Activated T-cell treated with anti-CD3 and anti-CD28 coated beads for 1 hour (primary cell): ENCODE measurements around the gene ITPK1.
"Not testable (repeated sequence)": the region's sequence is repeated elsewhere in the genome, so short reads cannot be mapped to it uniquely, and the experiment has no call there.

Experiments
- DNase-seq: peaks from one replicate; pipeline ENCODE4 v3.0.0-alpha.2; 2020; ENCODE audit warnings: low read depth

The ITPK1 gene

GRCh38 chr14:93131257-93131820 lies 15.6 kb upstream of the ITPK1 start:
- not testable (repeated sequence) for DNase-seq

GRCh38 chr14:93128725-93129459 lies 13.2 kb upstream of the ITPK1 start:
- no peak for DNase-seq

GRCh38 chr14:93126111-93126510 lies 10.4 kb upstream of the ITPK1 start:
- DNase-seq: no peak

DNA sequence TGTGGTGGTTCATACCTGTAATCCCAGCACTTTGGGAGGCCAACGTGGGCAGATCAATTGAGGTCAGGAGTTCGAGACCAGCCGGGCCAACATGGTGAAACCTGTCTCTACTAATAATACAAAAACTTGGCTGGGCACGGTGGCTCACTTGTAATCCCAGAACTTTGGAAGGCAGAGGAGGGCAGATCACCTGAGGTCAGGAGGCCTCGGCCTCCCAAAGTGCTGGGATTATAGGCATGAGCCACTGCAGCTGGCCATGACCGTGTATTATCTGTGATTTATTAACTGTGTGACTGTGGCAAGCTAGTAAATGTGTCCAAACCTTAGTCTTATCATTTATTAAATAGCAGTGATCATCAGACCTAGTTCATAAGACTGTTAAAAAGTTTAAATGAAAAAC lies 7.1 kb upstream of the ITPK1 start:
- no peak for DNase-seq

DNA sequence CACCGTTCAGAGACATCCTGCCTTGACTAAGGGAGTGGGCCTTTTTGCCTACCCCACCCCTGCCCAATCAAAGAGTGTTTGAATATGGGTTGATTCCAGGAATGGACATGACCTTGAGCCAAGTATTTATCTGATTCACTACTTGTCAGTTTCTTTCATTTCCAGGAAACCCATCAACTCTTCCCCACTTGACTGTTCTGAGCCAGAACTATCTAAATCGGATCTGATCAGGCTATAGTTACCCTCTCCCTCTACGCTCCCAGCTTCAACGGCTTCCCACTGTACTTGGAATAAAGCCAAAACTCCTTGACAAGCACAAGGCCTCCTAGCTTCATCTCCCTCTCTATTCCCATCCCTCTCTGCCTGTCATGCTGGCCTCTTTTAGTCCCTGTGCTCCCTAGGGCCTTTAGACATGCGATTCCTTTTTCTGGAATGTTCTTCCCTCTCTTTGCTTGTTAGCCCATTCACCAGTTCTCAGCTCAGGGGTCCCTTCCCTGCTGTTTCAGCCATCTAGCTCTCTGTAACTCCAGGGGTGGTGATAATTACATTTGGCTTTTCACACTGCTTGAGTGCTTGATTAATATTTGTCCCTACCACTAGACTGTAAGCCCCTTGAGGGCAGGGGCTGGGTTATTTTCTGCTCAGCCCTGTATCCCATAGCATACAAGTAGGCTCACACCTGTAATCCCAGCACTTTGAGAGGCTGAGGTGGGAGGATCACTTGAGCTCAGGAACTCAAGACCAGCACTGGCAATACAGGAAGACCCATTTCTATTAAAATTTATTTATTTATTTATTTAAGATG lies 5.5 kb upstream of the ITPK1 start:
- no peak for DNase-seq

DNA sequence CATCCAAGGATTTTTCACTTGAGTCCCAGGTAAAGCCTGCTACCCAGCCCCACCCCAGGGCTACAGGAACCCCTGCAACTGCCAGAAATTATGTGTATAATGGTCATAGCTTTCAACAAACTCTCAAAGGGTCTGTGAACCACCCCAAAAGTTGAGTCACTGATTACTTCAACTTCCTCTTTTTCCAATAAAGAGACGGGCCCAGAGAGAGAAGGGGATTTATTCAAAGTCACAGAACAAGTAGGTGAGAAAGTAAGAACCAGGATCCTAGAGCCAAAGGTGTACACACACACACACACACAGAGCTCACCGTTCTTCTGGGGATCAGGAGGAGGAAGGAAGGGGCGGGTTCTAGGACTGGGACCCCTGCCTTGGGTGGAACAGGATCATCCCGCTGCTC lies 4.8 kb upstream of the ITPK1 start:
- no peak for DNase-seq

DNA sequence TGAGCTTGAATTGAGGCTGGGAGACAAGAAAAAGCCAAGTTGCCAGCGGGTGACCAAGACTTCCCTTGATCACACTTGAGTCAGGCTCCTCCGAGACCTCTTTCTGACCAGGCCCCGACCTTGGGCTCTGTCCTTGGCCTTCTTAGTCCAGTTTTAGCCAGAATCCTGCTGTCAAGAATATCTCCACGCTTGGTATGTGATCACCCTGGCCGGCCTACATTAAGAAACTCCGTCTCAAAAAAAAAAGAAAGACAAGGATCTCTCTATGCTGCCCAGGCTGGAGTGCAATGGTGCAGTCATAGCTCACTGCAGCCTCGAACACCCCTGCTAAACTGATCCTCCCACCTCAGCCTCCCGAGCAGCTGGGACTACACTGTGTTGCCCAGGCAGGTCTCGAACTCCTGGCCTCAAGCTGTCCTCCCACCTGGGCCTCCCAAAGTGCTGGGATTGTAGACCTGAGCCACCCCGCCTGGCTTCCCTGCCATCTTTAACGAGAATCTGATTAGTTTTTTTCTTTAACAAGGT lies 1.0 kb upstream of the ITPK1 start:
- DNase-seq: no peak

DNA sequence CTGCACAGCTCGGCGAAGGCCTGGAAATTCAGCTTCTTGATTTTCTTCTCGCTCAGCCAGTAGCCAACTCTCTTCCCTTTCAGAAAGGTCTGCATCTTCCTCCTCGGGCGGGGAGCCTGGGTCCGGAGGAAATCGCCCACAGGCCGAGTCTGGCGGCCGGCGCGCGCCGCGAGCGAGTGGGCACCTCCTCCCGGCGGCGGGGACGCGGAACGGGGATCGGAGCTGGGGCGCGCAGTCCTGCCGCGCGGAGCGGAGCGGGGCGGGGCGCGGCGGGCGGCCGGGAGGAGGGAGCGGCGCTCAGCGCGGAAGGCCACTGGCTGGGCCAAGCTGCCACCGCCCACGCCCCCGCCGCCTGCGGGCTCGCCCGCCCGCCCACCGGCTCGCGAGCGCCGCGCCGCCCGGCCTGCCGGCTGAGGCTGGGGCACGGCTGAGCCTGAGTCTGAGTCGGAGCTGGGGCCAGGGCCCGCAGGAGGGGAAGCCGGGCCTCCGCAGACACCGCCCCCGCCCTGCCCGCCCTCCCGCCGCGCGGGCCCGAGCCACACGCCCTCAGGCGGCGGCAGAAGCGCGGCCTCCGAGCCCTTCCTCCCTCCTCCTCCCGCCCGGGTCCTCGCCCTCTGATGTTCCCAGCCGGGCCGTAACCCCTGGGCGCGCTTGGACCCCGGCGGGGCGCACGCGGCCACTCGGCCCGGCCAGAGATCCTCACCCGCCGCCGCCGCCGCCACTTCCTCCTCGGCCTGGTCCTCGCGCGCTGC lies 480 bp downstream of the ITPK1 start:
- peak; percentile 75 for DNase-seq

GRCh38 chr14:93114713-93115068 lies 1.0 kb downstream of the ITPK1 start:
- no peak for DNase-seq

DNA sequence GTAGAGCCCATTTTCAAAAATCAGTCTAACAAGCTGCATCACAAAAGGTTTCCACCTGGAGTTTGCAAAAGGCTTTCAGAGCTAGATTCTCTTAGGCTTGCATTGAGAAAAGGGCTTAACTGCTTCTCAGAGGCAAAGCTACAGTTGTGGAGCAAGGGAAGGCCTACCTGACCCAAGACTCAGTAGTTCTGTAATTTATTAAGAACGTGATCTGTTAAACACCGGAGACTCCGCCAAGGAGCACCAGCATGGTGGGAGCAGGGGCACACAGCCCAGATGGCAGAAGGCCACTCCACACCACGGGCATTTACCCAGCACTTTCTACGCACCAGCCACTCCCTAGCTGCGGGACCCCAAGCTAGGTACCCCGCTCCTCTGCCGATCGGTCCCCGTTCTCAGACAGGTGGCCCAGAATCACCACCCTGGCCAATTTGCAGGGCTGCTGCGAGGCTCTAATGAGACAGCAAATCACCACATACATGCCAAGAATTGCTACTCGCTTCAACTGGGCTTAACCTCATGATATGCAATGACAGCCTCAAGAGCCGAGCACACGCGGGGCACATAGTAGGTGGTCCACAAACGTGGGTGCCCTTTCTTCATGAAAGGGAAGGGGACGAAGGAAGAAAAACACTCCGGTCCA lies 1.5 kb downstream of the ITPK1 start:
- DNase-seq: no peak

DNA sequence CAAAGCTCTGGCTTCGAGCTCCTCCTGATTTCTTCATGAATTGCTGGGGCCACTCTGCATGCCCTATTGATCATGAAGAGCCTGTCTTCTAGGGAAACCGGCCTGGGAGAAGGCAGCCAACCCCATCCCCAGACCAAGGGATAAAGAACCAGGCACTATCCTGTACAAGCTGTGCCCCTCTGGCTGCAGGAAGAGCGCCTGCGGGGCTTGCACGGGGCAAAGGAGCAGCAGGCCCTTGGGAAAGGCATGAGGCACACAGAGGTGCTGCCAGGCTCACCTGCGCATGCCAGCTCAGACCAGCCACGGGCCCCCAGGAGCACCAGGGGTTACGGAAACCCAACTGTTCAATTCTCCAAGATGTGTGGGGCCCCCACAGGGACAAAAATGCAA lies 2.1 kb downstream of the ITPK1 start:
- no peak for DNase-seq

DNA sequence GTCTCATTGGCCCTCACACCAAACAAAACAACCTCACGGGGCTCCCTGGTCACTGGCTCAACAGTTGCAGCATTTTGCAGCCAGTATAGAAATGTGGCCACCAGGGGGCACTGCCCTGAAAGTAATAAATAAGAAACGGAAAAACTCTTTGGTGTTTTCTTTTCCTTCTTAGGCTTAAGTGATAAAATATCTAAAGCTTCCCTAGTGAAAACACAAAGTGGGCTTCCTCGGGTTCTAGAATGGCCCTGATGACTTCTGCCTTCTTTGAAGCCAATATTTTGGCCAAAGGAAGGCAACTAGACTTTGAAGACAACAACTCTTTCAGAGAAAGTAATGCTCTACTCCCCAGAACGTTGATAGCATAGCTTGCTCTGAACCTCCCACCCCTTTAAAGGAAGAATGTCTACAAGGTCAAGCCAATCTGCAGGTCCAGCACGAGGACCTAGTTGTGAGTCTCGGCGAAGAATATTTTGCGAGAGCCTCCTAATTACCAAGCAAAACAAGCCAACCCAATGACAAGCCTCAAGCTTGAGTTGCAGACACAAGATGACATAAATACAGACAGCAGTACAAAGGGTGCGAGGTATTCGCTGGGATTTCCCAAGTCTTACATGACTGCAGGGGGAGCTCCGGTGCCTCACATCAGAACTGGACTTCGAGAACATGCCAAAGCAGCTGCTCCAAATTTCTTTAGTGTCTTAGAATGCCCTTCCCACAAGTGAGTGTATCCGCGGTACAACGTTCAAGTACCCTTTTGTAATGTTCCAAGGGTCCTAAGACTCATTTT lies 2.6 kb downstream of the ITPK1 start:
- DNase-seq: peak; percentile 79

- DNase-seq: not testable (repeated sequence)
Measured at GRCh38 chr14:93111541-93111940, 4.2 kb downstream of the ITPK1 start.

GRCh38 chr14:93110856-93111419 lies 4.8 kb downstream of the ITPK1 start:
- no peak for DNase-seq

DNA sequence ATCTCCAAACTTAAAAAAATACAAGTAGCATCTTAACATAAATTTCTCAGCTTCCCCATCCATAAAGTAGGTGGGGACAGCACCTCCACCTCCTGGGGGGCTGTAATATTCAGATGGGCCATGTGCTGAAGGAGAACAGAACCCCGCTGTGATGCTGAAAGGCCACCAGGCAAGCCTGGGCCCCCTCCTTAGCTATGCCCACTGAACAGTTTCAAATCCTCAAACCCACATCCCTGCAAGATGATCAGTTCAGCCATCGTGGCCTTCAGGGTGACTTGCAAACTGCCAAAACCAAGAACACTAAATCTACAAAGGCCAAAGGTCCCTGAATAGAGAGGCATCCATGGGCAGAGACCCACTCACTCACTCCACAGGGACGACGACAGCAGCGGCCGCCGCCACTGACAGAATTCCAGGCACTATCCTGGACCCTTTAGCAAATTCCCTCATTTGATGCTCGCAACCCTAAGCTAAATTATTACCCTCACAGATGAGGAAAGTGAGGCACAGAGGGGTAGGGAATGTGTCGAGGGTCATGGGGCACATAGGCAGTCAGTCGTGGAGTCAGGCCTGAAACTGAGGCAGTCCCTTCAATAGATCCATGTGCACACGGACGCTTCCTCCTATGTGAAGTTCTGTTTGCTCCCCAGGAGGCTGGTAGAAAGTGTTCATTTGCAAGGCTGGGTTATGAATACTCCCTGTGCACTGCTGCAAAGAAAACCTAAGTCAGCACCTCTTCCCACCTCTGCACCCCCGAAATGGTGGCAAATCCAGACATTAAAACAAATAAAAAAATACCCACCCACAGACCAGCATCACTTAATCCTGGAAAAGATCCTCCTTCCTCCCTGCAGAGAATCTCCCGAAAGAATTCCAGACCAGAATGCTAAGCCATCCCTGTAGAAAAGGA lies 5.9 kb downstream of the ITPK1 start:
- no peak for DNase-seq

GRCh38 chr14:93108105-93108504 lies 7.6 kb downstream of the ITPK1 start:
- no peak for DNase-seq

GRCh38 chr14:93107453-93107852 lies 8.3 kb downstream of the ITPK1 start:
- no peak for DNase-seq

GRCh38 chr14:93106541-93107156 lies 9.1 kb downstream of the ITPK1 start:
- no peak for DNase-seq

DNA sequence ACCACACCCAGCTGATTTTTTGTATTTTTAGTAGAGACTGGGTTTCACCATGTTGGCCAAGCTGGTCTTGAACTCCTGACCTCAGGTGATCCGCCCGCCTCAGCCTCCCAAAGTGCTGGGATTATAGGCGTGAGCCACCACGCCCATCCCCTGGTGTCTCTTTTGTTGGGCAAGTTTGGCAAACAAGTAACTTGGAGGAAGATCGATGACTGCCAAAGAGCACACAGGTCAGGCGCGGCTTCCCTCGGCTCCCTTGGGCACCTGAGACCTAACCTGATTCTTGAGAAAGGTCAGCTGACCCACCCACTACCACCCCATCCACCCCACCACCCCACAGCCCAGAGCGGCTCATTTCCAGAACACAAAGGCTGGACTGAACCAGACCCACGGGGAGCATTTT lies 9.9 kb downstream of the ITPK1 start:
- not testable (repeated sequence) for DNase-seq
